AML-193 (cell line): ENCODE data around the gene ABCA9.
"Not testable (repeated sequence)": the region's sequence is repeated elsewhere in the genome, so short reads cannot be mapped to it uniquely, and the experiment has no call there.

Source experiments
- DNase-seq, 2 experiments: peaks; one replicate each; lab custom pipeline; 2025; lab: John Stamatoyannopoulos, UW

ABCA9 gene, protein sequence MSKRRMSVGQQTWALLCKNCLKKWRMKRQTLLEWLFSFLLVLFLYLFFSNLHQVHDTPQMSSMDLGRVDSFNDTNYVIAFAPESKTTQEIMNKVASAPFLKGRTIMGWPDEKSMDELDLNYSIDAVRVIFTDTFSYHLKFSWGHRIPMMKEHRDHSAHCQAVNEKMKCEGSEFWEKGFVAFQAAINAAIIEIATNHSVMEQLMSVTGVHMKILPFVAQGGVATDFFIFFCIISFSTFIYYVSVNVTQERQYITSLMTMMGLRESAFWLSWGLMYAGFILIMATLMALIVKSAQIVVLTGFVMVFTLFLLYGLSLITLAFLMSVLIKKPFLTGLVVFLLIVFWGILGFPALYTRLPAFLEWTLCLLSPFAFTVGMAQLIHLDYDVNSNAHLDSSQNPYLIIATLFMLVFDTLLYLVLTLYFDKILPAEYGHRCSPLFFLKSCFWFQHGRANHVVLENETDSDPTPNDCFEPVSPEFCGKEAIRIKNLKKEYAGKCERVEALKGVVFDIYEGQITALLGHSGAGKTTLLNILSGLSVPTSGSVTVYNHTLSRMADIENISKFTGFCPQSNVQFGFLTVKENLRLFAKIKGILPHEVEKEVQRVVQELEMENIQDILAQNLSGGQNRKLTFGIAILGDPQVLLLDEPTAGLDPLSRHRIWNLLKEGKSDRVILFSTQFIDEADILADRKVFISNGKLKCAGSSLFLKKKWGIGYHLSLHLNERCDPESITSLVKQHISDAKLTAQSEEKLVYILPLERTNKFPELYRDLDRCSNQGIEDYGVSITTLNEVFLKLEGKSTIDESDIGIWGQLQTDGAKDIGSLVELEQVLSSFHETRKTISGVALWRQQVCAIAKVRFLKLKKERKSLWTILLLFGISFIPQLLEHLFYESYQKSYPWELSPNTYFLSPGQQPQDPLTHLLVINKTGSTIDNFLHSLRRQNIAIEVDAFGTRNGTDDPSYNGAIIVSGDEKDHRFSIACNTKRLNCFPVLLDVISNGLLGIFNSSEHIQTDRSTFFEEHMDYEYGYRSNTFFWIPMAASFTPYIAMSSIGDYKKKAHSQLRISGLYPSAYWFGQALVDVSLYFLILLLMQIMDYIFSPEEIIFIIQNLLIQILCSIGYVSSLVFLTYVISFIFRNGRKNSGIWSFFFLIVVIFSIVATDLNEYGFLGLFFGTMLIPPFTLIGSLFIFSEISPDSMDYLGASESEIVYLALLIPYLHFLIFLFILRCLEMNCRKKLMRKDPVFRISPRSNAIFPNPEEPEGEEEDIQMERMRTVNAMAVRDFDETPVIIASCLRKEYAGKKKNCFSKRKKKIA (N-terminal part only)

GRCh38 chr17:69060822-69061221, at the start of gene ABCA9:
ABCA9 (minus strand) TSS chr17:69060927; CDS start chr17:69051126, 9,801 bp downstream.
- no peak for DNase-seq

- DNase-seq, result no peak
Measured at GRCh38 chr17:69105907-69106730, 45.4 kb upstream of the ABCA9 start.

DNA sequence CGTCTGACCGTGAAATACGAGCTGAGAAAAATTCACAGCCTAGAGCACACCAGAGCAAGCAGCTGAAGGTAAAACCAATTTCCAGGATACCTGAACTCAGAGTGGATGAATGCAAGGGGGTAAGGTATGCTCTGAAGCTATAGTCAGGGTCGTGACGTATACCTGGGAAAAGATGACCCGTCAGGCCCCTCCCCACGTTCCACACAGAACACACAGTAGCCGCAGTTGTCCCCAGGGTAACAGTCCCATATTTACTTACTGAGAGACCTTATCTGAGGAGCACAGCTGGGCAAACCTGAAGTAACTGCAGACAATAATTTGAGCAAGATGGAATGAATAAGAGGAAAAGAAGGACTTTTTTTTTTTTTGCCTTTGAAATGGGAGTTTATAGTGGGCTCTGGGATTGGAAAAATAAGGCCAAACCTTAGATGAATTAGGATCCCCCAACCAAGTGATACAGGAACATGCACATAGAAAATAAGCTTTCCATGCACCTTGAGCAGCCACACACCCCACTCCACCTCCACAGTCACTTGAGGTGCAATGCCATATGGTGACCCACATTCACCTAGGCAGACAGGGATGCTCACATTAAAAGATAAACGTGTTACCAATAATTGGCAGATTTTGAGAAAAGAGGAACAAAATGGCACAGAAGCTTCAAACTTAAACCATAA, 43.0 kb upstream of the ABCA9 start:
- DNase-seq, result no peak

- DNase-seq, result no peak
Measured at GRCh38 chr17:69098625-69099024, 37.9 kb upstream of the ABCA9 start.

DNA sequence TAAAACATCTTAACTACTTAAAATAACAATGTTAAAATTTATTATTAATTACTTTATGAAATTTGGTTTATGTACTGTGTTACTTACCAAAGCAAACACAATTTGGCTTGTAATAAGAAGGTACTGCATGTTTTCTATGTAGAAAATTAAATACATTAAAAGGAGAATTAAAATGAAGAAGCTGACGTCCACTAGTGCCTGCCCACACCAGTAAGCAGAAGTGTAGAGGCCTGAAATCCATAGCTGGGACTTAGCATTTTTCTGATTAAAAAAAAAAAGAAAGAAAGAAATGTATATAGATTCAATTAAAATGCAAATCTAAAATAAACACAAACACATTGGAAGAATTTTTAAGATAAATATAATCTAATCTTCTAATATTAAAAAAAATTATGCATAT, 35.8 kb upstream of the ABCA9 start:
- no peak for DNase-seq

DNA sequence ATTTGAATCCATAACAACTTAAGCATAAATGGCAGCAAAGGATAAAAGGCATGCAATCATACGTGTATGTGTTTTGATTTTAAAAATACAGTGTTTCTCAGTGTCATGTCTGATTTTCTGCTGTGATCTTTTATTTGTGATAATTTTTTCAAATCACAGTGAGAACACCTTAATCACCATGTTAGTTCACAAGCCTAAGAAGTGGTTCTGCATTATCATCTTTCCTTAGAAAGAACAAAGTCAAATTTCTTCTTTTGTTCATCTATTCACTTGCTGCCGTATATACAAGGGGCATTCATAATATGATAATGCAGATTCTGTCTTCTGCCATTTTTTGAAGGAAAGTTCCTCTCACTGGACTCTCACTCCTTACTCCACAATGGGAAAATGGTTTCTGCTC, 33.3 kb upstream of the ABCA9 start:
- no peak for DNase-seq

DNA sequence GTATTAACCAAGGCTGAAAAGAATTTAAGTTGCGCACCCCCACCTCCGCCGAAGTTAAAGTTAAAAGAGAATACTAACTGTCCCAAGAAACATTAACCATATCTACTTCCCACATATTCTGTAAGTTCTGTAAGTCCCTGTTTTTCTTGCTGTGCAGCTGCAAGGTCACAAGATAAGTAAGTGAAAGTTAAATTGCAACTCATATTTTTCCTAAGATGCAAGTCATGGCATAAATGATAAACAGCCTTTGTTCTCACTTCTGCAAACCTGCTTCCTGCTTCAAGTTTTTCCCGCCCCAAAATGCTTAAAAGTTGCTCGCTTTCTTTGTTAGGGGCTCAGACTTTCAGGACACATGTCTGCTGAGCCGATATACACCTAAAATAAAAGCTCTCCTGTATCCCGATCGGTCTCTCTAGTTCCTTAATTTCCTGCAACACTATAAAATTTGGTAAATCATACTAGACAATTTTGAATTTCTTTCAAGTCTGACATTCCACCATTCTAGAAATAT, 32.6 kb upstream of the ABCA9 start:
- DNase-seq, result no peak

- DNase-seq, result no peak
Measured at GRCh38 chr17:69090365-69090764, 29.6 kb upstream of the ABCA9 start.

GRCh38 chr17:69088643-69089200, 28.0 kb upstream of the ABCA9 start:
- no peak for DNase-seq

- no peak for DNase-seq
Measured at GRCh38 chr17:69086641-69087040, 25.9 kb upstream of the ABCA9 start.

GRCh38 chr17:69084911-69085310, 24.2 kb upstream of the ABCA9 start:
- no peak for DNase-seq

GRCh38 chr17:69082696-69083095, 22.0 kb upstream of the ABCA9 start:
- DNase-seq, result no peak

DNA sequence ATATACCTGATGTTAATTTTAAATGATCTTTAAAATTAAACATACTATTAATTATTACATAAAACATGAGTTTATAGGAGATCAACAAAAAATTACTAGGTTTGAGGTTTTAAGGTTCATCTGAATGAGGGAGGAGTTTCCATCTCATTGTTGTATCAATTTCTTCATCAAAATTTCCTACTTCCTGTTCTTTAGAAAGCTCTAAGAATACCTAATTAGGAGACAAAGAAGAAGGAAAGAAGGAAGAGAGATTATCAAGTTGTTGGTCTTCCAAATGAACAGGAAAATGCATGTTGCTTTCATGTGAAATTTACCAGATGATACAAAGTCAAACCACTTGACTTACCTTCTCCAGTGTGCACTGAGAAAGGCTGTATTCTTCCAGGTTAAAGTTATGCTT, 18.1 kb upstream of the ABCA9 start:
- DNase-seq, result no peak

GRCh38 chr17:69075823-69076222, 15.1 kb upstream of the ABCA9 start:
- DNase-seq, result no peak

DNA sequence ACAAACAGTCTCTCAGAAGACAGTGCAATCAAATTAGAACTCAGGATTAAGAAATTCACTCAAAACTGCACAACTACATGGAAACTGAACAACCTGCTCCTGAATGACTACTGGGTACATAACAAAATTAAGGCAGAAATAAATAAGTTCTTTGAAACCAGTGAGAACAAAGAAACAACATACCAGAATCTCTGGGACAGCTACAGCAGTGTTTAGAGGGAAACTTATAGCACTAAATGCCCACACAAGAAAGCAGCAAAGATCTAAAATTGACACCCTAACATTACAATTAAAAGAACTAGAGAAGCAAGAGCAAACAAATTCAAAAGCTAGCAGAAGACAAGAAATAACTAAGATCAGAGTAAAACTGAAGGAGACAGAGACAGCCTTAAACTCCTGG, 12.7 kb upstream of the ABCA9 start:
- DNase-seq, result not testable (repeated sequence)

DNA sequence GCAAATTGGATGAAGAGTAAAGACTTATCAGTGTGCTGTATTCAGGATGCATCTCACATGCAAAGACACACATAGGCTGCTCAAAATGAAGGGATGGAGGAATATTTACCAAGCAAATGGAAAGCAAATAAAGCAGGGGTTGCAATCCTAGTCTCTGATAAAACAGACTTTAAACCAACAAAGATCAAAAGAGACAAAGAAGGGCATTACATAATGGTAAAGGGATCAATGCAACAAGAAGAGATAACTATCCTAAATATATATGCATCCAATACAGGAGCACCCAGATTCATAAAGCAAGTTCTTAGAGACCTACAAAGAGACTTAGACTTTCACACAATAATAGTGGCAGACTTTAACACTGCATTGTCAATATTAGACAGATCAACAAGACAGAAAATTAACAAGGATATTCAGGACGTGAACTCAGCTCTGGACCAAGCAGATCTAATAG, 12.1 kb upstream of the ABCA9 start:
- not testable (repeated sequence) for DNase-seq

DNA sequence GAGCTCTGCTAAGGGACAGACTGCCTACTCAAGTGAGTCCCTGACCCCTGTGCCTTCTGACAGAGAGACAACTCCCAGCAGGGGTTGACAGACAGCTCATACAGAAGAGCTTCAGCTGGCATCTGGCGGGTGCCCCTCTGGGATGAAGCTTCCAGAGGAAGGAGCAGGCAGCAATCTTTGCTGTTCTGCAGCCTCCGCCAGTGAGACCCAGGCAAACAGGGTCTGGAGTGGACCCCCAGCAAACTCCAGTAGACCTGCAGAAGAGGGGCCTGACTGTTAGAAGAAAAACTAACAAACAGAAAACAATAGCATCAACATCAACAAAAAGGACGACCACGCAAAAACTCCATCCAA, 10.5 kb upstream of the ABCA9 start:
- not testable (repeated sequence) for DNase-seq

DNA sequence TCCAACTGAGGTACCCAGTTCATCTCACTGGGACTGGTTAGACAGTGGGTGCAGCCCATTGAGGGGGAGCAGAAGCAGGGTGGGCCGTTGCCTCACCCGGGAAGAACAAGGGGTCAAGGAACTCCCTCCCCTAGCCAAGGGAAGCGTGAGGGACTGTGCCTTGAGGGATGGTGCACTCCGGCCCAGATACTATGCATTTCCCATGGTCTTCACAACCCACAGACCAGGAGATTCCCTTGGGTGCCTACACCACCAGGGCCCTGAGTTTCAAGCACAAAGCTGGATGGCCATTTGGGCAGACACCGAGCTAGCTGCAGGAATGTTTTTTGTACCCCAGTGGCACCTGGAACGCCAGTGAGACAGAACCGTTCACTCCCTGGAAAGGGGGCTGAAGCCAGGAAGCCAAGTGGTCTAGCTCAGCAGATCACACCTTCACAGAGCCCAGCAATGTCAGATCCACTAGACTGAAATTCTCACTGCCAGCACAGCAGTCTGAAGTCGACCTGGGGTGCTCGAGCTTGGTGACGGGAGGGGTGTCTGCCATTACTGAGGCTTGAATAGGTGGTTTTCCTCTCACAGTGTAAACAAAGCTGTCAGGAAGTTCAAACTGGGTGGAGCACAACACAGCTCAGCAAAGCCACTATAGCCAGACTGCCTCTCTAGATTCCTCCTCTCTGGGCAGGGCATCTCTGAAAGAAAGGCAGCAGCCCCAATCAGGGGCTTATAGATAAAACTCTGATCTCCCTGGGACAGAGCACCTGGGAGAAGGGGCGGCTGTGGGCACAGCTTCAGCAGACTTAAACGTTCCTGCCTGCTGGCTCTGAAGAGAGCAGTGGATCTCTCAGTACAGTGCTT, 9.9 kb upstream of the ABCA9 start:
- not testable (repeated sequence) for DNase-seq

DNA sequence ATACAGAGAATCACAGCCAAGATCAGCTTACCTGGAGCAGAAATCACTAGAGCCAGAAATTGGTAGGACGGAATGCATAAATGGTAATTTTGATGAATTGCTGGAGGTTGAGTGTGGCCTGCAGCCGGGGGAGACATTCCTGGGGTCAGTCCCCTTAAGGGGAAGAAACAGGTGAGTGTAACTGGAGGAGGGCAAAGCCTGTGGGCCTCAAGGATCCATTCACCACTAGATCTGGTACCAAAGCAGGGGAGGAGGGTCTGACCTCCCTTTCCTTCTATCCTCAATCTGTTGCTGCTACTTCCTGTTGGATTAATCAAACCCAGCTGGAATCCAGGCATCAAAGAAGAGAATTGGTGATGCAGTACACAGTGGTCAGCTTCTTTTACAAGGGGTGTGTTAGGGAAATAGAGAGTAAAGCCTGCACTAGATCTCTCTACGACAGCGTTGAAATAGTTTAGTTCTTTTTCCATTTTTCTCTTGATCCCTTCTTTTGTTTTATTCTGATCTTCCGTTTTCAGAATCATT, 8.6 kb upstream of the ABCA9 start:
- DNase-seq, result no peak
